ENCODE data around the gene TESK2.

DNA sequence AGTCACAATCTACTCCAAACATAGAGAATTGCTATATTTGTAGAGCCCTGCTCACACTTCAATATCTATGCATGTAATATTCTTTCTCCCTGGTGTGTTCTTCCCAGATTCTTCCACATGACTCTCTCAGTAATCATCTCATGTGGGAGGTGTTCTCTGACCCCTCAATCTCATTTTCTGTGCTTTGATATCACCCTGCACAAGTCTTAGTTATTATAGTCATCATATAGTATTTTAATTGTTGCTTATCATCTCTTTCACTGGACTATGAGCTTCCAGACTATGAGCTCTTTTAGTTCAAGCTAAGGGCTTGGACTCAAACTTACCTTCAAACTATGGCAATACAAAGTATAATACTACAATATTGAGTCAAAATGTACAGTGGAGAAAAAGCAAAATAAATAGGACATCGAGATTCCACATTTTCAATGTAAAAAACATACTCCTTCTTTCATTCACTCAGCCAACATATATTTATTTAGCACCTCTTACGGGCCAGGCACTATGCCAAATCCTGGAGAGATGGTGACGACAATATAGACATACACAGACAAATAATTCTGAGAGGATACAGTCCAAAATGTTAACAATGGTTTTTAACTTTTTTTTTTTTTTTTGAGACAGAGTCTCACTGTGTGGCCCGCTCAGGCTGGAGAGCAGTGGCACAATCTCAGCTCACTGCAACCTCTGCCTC is 12.7 kb downstream of the TESK2 start:
- TF ChIP-seq EGR1 (IDR thresholded peaks at IDR 0.05), result no peak
- TF ChIP-seq RAD21 (IDR thresholded peaks at IDR 0.05; ENCODE audit: low read depth), result no peak
- TF ChIP-seq TAF1 (IDR thresholded peaks at IDR 0.05; ENCODE audit: low read depth), result no peak
- TF ChIP-seq, protein P1, sequence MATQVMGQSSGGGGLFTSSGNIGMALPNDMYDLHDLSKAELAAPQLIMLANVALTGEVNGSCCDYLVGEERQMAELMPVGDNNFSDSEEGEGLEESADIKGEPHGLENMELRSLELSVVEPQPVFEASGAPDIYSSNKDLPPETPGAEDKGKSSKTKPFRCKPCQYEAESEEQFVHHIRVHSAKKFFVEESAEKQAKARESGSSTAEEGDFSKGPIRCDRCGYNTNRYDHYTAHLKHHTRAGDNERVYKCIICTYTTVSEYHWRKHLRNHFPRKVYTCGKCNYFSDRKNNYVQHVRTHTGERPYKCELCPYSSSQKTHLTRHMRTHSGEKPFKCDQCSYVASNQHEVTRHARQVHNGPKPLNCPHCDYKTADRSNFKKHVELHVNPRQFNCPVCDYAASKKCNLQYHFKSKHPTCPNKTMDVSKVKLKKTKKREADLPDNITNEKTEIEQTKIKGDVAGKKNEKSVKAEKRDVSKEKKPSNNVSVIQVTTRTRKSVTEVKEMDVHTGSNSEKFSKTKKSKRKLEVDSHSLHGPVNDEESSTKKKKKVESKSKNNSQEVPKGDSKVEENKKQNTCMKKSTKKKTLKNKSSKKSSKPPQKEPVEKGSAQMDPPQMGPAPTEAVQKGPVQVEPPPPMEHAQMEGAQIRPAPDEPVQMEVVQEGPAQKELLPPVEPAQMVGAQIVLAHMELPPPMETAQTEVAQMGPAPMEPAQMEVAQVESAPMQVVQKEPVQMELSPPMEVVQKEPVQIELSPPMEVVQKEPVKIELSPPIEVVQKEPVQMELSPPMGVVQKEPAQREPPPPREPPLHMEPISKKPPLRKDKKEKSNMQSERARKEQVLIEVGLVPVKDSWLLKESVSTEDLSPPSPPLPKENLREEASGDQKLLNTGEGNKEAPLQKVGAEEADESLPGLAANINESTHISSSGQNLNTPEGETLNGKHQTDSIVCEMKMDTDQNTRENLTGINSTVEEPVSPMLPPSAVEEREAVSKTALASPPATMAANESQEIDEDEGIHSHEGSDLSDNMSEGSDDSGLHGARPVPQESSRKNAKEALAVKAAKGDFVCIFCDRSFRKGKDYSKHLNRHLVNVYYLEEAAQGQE (IDR thresholded peaks at IDR 0.05; ENCODE audit: low read depth), result no peak
- TF ChIP-seq EP300 (IDR thresholded peaks at IDR 0.05; ENCODE audit: borderline replicate concordance), result no peak
- TF ChIP-seq YY1 (IDR thresholded peaks at IDR 0.05; ENCODE audit: low read depth), result no peak
- no peak for TF ChIP-seq CEBPB (IDR thresholded peaks at IDR 0.05)
- TF ChIP-seq, protein P2, sequence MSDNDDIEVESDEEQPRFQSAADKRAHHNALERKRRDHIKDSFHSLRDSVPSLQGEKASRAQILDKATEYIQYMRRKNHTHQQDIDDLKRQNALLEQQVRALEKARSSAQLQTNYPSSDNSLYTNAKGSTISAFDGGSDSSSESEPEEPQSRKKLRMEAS (IDR thresholded peaks at IDR 0.05), result no peak
- TF ChIP-seq TEAD4 (IDR thresholded peaks at IDR 0.05), result no peak
- no peak for TF ChIP-seq FOXM1 (IDR thresholded peaks at IDR 0.05; ENCODE audit: borderline replicate concordance, low read depth)
- TF ChIP-seq CREB1 (IDR thresholded peaks at IDR 0.05; ENCODE audit: low read depth), result no peak
- no peak for TF ChIP-seq ZBTB7A (IDR thresholded peaks at IDR 0.05; ENCODE audit: low read depth)
- TF ChIP-seq, protein P3, sequence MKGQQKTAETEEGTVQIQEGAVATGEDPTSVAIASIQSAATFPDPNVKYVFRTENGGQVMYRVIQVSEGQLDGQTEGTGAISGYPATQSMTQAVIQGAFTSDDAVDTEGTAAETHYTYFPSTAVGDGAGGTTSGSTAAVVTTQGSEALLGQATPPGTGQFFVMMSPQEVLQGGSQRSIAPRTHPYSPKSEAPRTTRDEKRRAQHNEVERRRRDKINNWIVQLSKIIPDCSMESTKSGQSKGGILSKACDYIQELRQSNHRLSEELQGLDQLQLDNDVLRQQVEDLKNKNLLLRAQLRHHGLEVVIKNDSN (IDR thresholded peaks at IDR 0.05), result no peak
- no peak for TF ChIP-seq TCF12 (IDR thresholded peaks at IDR 0.05; ENCODE audit: low read depth)

Measured in Ishikawa (cell line).